Tibial nerve (tissue), 4 donors: ENCODE results near the gene DLGAP5. TPM values are rescaled to one million over a fixed set of nuclear protein-coding genes. Genes with fewer than 3 reads are reported as not detected.

Experiments
- DNase-seq, 2 donors: peaks; one replicate each; pipeline ENCODE4 v3.0.0-alpha.2; 2019; ENCODE audit warnings: low spot score in 2 of 2
- H3K27ac ChIP-seq, 4 donors: fragments of 200-600 bp; sonication (generic) in 3 of 4; one replicate each; pipeline ENCODE4 v1.5.1; 2017 to 2019; ENCODE audit warnings: mild to moderate bottlenecking in 1 of 4
- H3K27me3 ChIP-seq, 2 donors: fragments of 200-600 bp; sonication (generic) in 1 of 2; one replicate each; pipeline versions ENCODE4 v1.5.1 to v1.6.0; 2017 to 2019
- H3K36me3 ChIP-seq, 3 donors: fragments of 200-600 bp; sonication (generic); one replicate each; pipeline ENCODE4 v1.5.1; 2018 to 2019
- H3K4me1 ChIP-seq, 4 donors: fragments of 200-600 bp; sonication (generic) in 3 of 4; one replicate each; pipeline ENCODE4 v1.5.1; 2017 to 2019
- H3K4me3 ChIP-seq, 4 donors: fragments of 200-600 bp; sonication (generic) in 3 of 4; one replicate each; pipeline ENCODE4 v1.5.1; 2017 to 2019; ENCODE audit warnings: mild to moderate bottlenecking in 1 of 4, moderate library complexity in 1 of 4
- H3K9me3 ChIP-seq, 4 donors: fragments of 200-600 bp; sonication (generic) in 3 of 4; one replicate each; pipeline ENCODE4 v1.5.1; 2017 to 2019
- EP300 ChIP-seq, 2 donors: sonication (generic); formaldehyde crosslinking; IDR thresholded peaks; one replicate each; pipeline ENCODE4 v1.6.1; 2017; ENCODE audit warnings: antibody characterized with exemption in 2 of 2, mild to moderate bottlenecking in 1 of 2
- POLR2A ChIP-seq, 2 donors: fragments of 450-650 bp; IDR thresholded peaks; one replicate each; pipeline ENCODE4 v1.6.1; 2017; ENCODE audit warnings: antibody characterized with exemption in 2 of 2, mild to moderate bottlenecking in 2 of 2, moderate library complexity in 2 of 2
- WGBS, 2 donors: methylation state at CpG; one replicate each; pipeline ENCODE4 v1.1.5; 2018; 5-methylcytosine and 5-hydroxymethylcytosine counted together
- total RNA-seq, 4 donors: library from RNA; depleted of rRNA; stranded (reverse); fragments of >200 nt; gene quantifications; one replicate each; pipeline ENCODE4 v1.1.0, GENCODE V29; 2016
- TF ChIP-seq, protein P1 (sequence below), 5 experiments: fragments of 200-600 bp in 3 of 5; fragments of 450-650 bp in 2 of 5; sonication (generic) in 3 of 5; IDR thresholded peaks; one replicate each; pipeline ENCODE4 v1.5.1; 2016 to 2019; ENCODE audit warnings: antibody characterized with exemption in 5 of 5, mild to moderate bottlenecking in 3 of 5, moderate library complexity in 2 of 5

The DLGAP5 gene
- total RNA-seq, 4 donors from 2014 or later: 0.30 to 0.44 TPM; not detected in 2

DNA sequence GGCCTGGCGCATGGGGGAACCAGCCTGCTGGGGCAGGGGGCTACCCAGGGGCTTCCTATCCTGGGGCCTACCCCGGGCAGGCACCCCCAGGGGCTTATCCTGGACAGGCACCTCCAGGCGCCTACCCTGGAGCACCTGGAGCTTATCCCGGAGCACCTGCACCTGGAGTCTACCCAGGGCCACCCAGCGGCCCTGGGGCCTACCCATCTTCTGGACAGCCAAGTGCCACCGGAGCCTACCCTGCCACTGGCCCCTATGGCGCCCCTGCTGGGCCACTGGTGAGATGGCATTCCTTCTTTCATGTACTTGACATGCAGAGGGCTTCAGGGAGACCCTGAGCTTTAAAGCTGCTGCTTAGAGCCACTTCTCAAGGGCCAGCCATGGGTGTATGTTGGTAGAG lies 53.3 kb downstream of the DLGAP5 start:
- TF ChIP-seq, protein P1, sequence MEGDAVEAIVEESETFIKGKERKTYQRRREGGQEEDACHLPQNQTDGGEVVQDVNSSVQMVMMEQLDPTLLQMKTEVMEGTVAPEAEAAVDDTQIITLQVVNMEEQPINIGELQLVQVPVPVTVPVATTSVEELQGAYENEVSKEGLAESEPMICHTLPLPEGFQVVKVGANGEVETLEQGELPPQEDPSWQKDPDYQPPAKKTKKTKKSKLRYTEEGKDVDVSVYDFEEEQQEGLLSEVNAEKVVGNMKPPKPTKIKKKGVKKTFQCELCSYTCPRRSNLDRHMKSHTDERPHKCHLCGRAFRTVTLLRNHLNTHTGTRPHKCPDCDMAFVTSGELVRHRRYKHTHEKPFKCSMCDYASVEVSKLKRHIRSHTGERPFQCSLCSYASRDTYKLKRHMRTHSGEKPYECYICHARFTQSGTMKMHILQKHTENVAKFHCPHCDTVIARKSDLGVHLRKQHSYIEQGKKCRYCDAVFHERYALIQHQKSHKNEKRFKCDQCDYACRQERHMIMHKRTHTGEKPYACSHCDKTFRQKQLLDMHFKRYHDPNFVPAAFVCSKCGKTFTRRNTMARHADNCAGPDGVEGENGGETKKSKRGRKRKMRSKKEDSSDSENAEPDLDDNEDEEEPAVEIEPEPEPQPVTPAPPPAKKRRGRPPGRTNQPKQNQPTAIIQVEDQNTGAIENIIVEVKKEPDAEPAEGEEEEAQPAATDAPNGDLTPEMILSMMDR (IDR thresholded peaks at IDR 0.05): peak in 1 of 5 experiments; percentile 11
- TF ChIP-seq EP300 (IDR thresholded peaks at IDR 0.05): no peak
- Histone ChIP-seq H3K36me3 (peaks cover 4 to 54% (median 8%) of the 10 kb centered on the region in 3 donors), H3K27ac (peak overlapping the region; percentile 57 to 96 (median 78)), H3K4me1 (peaks cover 0 to 76% (median 43%) of the 10 kb centered on the region in 4 donors), H3K4me3 (peak overlapping the region in 2 of 4 donors; percentile 26 to 27), H3K9me3 (no peaks in the 10 kb centered on the region), H3K27me3 (no peaks in the 10 kb centered on the region)
- DNase-seq: no peak
- 69% methylated on average over 3 to 5 of the region's 7 CpGs for WGBS, 2 donors

DNA sequence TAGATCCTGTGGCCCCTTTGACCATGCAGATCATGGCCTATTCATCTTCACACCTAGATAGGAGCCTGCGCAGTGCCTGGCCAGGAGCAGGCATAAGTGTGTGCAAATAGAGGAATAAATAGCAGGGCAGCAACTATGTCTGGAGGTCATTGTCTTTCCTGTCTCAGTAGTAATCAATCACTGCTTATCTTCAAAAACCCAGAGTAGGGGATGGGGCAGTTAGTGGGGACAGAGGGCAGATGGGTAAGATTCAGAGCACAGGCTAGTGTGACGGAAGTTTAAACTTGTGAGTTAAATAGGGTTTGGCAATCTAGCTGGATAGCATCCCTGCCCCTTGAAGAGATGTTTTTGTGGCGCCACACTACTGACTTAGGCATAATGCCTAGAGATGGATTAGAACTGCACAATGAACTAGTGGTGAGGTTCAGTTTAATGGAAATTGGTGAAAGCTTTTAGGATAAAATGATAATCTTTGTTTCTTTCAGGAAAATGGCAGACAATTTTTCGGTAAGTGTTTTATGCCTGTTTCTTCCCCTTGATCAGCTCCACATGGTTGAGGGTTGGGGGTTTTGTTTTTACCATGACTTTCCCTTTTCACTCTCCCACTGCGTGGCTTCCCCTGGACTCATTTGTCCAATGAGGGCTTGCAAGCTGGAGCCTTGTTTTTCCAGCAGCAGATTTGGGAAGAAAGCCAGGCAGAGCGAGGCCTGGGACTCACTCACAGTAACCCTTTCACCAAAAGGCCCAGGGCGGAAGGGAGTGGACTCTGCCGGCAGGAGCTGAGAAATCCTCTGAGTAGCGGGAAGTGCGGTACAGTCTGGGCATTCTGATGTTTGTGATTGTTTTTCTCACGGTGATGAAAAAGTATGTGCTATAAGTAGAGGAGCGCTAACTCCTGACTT lies 54.2 kb downstream of the DLGAP5 start:
- TF ChIP-seq EP300 (IDR thresholded peaks at IDR 0.05) (peak in 1 of 2 donors; percentile 77), POLR2A (IDR thresholded peaks at IDR 0.05) (peak in 1 of 2 donors; percentile 15)
- TF ChIP-seq, protein P1 (IDR thresholded peaks at IDR 0.05): peak in 1 of 5 experiments; percentile 31
- no peaks in the 10 kb centered on the region for H3K9me3 ChIP-seq
- peak overlapping the region in 3 of 4 donors; percentile 19 to 27 (median 26) for H3K4me3 ChIP-seq
- peak; percentile 67 to 73 for DNase-seq
- peaks cover 0 to 82% (median 49%) of the 10 kb centered on the region in 4 donors for H3K4me1 ChIP-seq
- peaks cover 4 to 45% (median 8%) of the 10 kb centered on the region in 3 donors for H3K36me3 ChIP-seq
- WGBS, 2 donors: 20 to 21% methylated on average over 12 of the region's 12 CpGs
- peak overlapping the region; percentile 57 to 96 (median 78) for H3K27ac ChIP-seq
- H3K27me3 ChIP-seq: no peaks in the 10 kb centered on the region

GRCh38 chr14:55136241-55136640 lies 55.1 kb downstream of the DLGAP5 start:
- Histone ChIP-seq H3K4me1 (peaks cover 0 to 91% (median 55%) of the 10 kb centered on the region in 4 donors), H3K27ac (peak overlapping the region; percentile 57 to 96 (median 78))
- no peak for TF ChIP-seq EP300 (IDR thresholded peaks at IDR 0.05)
- TF ChIP-seq, protein P1 (IDR thresholded peaks at IDR 0.05): no peak
- TF ChIP-seq POLR2A (IDR thresholded peaks at IDR 0.05): no peak

DNA sequence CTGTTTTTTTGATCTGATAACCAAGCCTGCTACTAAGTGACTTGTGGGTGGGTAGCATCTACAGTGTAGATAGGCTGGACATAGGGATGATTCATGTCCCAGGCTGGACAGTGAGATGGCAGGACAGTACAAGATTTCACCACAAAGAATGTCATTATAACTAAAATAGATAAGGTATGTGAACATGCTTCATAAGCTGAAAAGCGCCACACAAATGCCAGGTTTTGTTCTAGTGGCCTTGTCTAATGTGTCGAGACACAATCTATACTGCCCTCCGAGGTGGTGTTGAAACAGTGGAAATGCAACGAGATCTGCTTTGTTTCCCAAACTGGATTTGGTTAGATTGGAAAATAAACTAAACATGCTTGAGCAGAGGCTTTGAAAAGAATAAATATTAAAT lies 58.0 kb downstream of the DLGAP5 start:
- Histone ChIP-seq H3K4me3 (no peak overlapping the region), H3K9me3 (no peaks in the 10 kb centered on the region), H3K27ac (peak overlapping the region; percentile 5 to 96 (median 51)), H3K27me3 (no peaks in the 10 kb centered on the region), H3K36me3 (peaks cover 0 to 11% (median 0%) of the 10 kb centered on the region in 3 donors), H3K4me1 (peaks cover 0 to 85% (median 62%) of the 10 kb centered on the region in 4 donors)
- 20 to 54% methylated on average over 4 of the region's 4 CpGs for WGBS, 2 donors
- no peak for DNase-seq
- TF ChIP-seq, protein P1 (IDR thresholded peaks at IDR 0.05): peak in 2 of 5 experiments; percentile 48 to 54
- no peak for TF ChIP-seq POLR2A (IDR thresholded peaks at IDR 0.05)
- no peak for TF ChIP-seq EP300 (IDR thresholded peaks at IDR 0.05)

More at GRCh38 chr14:55136241-55136640, 55.1 kb downstream of the DLGAP5 start:
- no peak overlapping the region for H3K4me3 ChIP-seq
- WGBS, 2 donors: 69 to 71% methylated on average over 3 of the region's 3 CpGs
- no peaks in the 10 kb centered on the region for H3K9me3 ChIP-seq
- H3K36me3 ChIP-seq: peaks cover 4 to 39% (median 7%) of the 10 kb centered on the region in 3 donors
- H3K27me3 ChIP-seq: no peaks in the 10 kb centered on the region
- DNase-seq: no peak
